PC-3 (cell line): ENCODE data around the gene LIN28B. TPM values are rescaled to one million over a fixed set of nuclear protein-coding genes. Genes with fewer than 3 reads are reported as not detected.

Experiments
- ATAC-seq: fragments of 200-7000 bp; cut with Tn5 transposase; 2 replicates; pipeline ENCODE4 v1.9.1; 2020; ENCODE audit warnings: mild to moderate bottlenecking, moderate library complexity
- BruUV-seq: library from RNA; stranded (reverse); fragments of 400-500 nt; replicated peaks from 2 replicates; lab custom pipeline; 2021; lab: Mats Ljungman, UMichigan
- CTCF ChIA-PET: fragments of 300-600 bp; sonication (Branson Sonifier 250); formaldehyde crosslinking; loops from one replicate; lab custom pipeline; 2022; ENCODE audit warnings: antibody characterized with exemption; lab: Charles Lee
- POLR2A ChIA-PET: fragments of 300-600 bp; sonication (Branson Sonifier 250); formaldehyde crosslinking; loops from one replicate; lab custom pipeline; 2022; ENCODE audit warnings: antibody characterized with exemption; ENCODE audit not compliant: unreplicated experiment; lab: Charles Lee
- DNase-seq: peaks from one replicate; pipeline ENCODE4 v3.0.0-alpha.2; 2015
- H2AFZ ChIP-seq: fragments of 300-600 bp; sonication (generic); 2 replicates; pipeline ENCODE4 v1.6.0; 2016; ENCODE audit warnings: antibody characterized with exemption, low read length
- H3F3A ChIP-seq: fragments of 300-600 bp; sonication (generic); one replicate; pipeline ENCODE4 v1.6.0; 2017; ENCODE audit warnings: antibody characterized with exemption, low read length, control low read depth, mild to moderate bottlenecking; ENCODE audit not compliant: unreplicated experiment
- H3K27ac ChIP-seq: fragments of 300-600 bp; sonication (generic); 2 replicates; pipeline ENCODE4 v1.5.1; 2016; ENCODE audit warnings: mild to moderate bottlenecking, low read length
- H3K27me3 ChIP-seq: fragments of 300-600 bp; sonication (generic); 2 replicates; pipeline ENCODE4 v1.6.1; 2016; ENCODE audit warnings: low read length, mixed read lengths
- H3K36me3 ChIP-seq: fragments of 300-600 bp; sonication (generic); 2 replicates; pipeline ENCODE4 v1.6.1; 2016; ENCODE audit warnings: low read depth, mixed run types, low read length, mixed read lengths
- H3K4me1 ChIP-seq: fragments of 300-600 bp; sonication (generic); 2 replicates; pipeline ENCODE4 v1.5.1; 2016; ENCODE audit warnings: low read length; ENCODE audit not compliant: insufficient read depth
- H3K4me2 ChIP-seq: fragments of 300-600 bp; sonication (generic); 2 replicates; pipeline ENCODE4 v1.6.0; 2016; ENCODE audit warnings: low read length
- H3K4me3 ChIP-seq: fragments of 300-600 bp; sonication (generic); 2 replicates; pipeline ENCODE4 v1.5.1; 2016; ENCODE audit warnings: mild to moderate bottlenecking, low read length, mixed read lengths
- H3K79me2 ChIP-seq: fragments of 300-600 bp; sonication (generic); 2 replicates; pipeline ENCODE4 v1.6.1; 2017; ENCODE audit warnings: low read length, mixed read lengths
- H3K9ac ChIP-seq: fragments of 300-600 bp; sonication (generic); 2 replicates; pipeline ENCODE4 v1.6.0; 2016; ENCODE audit warnings: mild to moderate bottlenecking, low read length
- H3K9me2 ChIP-seq: fragments of 300-600 bp; sonication (generic); replicated peaks from 2 replicates; pipeline ENCODE4 v1.6.1; 2016; ENCODE audit warnings: mixed run types, low read length, mixed read lengths
- H3K9me3 ChIP-seq: fragments of 300-600 bp; sonication (generic); 2 replicates; pipeline ENCODE4 v1.6.1; 2016; ENCODE audit warnings: low read length, mixed read lengths
- H4K20me1 ChIP-seq: fragments of 300-600 bp; sonication (generic); 2 replicates; pipeline ENCODE4 v1.6.1; 2016; ENCODE audit warnings: low read length, mixed read lengths
- EZH2 ChIP-seq: fragments of 300-600 bp; sonication (generic); IDR thresholded peaks from one replicate; pipeline ENCODE4 v1.6.1; 2017; ENCODE audit warnings: antibody characterized with exemption, mild to moderate bottlenecking, low read length; ENCODE audit not compliant: unreplicated experiment
- EZH2phosphoT487 ChIP-seq: fragments of 300-600 bp; sonication (generic); IDR thresholded peaks from 2 replicates; pipeline ENCODE4 v1.6.1; 2018; ENCODE audit warnings: mild to moderate bottlenecking, antibody characterized with exemption, low read length, borderline replicate concordance
- intact Hi-C: fragments of 100-400 bp; cut with micrococcal nuclease; formaldehyde crosslinking; loops from 2 replicates; pipeline ENCODE4 v1.9.0; 2023
- total RNA-seq: library from RNA; depleted of rRNA; stranded (reverse); fragments of >200 nt; gene quantifications from 2 replicates; pipeline ENCODE4 v1.2.3, GENCODE V29; 2014
- TF ChIP-seq, protein P1 (sequence below): fragments of 300-600 bp; sonication (generic); conservative IDR thresholded peaks from 2 replicates; pipeline ENCODE4 v1.5.1; 2017; ENCODE audit warnings: antibody characterized with exemption, low read depth, mild to moderate bottlenecking, low read length

The LIN28B gene
- total RNA-seq, 1 experiment from 2014 or later, result 0.11 TPM

DNA sequence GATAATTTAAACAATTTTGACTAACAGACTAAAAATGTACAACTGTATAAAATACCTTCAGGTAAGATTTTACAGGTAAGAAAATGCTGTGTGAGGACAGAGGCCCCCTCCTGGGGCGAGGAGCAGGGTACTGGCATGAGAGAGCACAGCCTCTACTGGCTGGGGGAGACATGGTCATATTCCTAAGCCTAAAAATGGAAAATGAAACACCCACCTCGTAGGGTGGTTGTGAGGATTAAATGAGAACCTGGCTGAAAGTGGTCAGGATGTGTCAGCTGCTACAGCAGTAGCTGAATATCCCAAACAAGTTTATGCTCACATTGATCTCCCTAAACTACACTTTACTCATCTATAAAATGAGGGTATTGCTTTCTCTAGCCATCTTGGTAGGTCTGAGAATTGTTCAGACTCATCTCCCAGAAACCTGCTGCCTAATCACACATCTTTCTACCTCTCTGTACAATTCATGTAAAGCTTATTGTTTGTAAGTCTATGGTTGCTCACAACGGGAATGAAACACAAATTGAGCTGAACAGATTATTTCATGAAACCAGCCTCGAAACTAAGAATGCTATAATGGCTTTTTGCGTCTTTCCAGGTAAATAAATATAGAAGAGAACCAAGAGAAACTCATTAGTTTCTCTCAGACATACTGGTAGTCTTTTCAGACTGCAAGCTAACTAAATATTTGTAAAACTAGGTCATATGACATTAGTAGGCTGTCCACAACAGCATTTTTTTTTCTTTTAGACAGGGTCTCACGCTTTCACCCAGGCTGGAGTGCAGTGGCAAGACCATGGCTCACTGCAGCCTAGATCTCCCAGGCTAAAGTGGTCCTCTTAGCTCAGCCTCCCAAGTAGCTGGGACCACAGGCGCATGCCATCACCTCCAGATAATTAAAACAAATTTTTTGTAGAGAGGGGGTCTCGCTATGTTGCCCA is 153.3 kb downstream of the LIN28B start:
- Histone ChIP-seq H3K9ac (no peak overlapping the region), H3F3A (no peaks in the 10 kb centered on the region), H3K4me1 (peaks cover 8% of the 10 kb centered on the region; the same call in 1 of the 2 replicates), H4K20me1 (no peaks in the 10 kb centered on the region), H3K79me2 (no peaks in the 10 kb centered on the region), H3K27ac (no peak overlapping the region), H2AFZ (no peak overlapping the region), H3K27me3 (no peaks in the 10 kb centered on the region), H3K36me3 (no peaks in the 10 kb centered on the region), H3K4me2 (no peak overlapping the region), H3K4me3 (no peak overlapping the region), H3K9me3 (no peaks in the 10 kb centered on the region), H3K9me2 (no peaks in the 10 kb centered on the region)
- BruUV-seq, result no TSS peak
- CTCF ChIA-PET, result no interaction called here
- ATAC-seq (no peak), DNase-seq (no peak)
- POLR2A ChIA-PET, result no interaction called here
- intact Hi-C loops, result no loop called here
- TF ChIP-seq, protein P1, sequence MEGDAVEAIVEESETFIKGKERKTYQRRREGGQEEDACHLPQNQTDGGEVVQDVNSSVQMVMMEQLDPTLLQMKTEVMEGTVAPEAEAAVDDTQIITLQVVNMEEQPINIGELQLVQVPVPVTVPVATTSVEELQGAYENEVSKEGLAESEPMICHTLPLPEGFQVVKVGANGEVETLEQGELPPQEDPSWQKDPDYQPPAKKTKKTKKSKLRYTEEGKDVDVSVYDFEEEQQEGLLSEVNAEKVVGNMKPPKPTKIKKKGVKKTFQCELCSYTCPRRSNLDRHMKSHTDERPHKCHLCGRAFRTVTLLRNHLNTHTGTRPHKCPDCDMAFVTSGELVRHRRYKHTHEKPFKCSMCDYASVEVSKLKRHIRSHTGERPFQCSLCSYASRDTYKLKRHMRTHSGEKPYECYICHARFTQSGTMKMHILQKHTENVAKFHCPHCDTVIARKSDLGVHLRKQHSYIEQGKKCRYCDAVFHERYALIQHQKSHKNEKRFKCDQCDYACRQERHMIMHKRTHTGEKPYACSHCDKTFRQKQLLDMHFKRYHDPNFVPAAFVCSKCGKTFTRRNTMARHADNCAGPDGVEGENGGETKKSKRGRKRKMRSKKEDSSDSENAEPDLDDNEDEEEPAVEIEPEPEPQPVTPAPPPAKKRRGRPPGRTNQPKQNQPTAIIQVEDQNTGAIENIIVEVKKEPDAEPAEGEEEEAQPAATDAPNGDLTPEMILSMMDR, result no peak
- TF ChIP-seq EZH2 (no peak), EZH2phosphoT487 (no peak)

DNA sequence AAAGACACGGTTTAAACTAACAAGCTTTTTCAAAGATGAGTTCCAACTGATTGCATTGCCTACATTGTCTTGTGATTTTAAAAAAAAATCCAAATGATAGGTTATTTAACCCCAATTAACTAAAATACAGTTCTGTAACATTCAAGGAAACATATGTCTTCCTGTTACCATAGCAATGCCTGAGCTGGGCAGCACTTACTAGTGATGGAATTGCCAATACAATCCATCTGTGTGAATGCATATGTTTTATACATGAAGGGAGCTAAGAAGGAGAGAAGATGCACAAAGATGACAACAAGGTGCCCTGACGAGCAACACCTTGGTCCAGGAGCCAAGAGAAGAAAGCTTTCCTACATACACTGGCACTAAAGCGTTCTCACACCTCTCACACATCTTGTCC is 154.2 kb downstream of the LIN28B start:
- intact Hi-C loops, result no loop called here
- Histone ChIP-seq H2AFZ (no peak overlapping the region), H3K4me1 (peaks cover 8% of the 10 kb centered on the region; the same call in 1 of the 2 replicates), H3K9ac (no peak overlapping the region), H3F3A (no peaks in the 10 kb centered on the region), H4K20me1 (no peaks in the 10 kb centered on the region), H3K79me2 (no peaks in the 10 kb centered on the region), H3K27me3 (no peaks in the 10 kb centered on the region), H3K9me2 (no peaks in the 10 kb centered on the region), H3K9me3 (no peaks in the 10 kb centered on the region), H3K4me2 (no peak overlapping the region), H3K27ac (no peak overlapping the region), H3K4me3 (no peak overlapping the region), H3K36me3 (no peaks in the 10 kb centered on the region)
- ATAC-seq, result no peak
- BruUV-seq, result no TSS peak
- ChIA-PET POLR2A (no interaction called here), CTCF (no interaction called here)
- DNase-seq, result no peak
- no peak for TF ChIP-seq EZH2
- no peak for TF ChIP-seq EZH2phosphoT487
- TF ChIP-seq, protein P1, result no peak

DNA sequence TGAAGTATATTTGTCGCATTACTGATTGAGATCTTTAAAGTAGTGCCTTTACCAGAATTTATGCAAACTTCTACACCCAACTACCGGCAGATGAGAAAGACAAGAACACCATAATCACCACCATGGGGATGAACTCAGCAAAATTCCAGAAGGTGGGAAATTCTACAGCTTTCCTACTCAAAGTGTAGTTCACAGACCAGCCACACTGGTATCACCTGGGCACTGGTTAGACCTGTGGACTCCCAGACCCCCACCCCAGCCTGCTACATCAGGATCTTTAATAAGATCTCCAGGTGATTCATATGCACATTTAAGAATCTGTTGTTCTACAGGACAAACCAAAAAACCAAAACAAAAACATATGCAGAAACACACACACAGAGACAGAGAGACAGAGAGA is 155.0 kb downstream of the LIN28B start:
- CTCF ChIA-PET, result no interaction called here
- TF ChIP-seq EZH2, result no peak
- TF ChIP-seq, protein P1, result no peak
- TF ChIP-seq EZH2phosphoT487, result no peak
- intact Hi-C loops, result no loop called here
- Histone ChIP-seq H3F3A (no peaks in the 10 kb centered on the region), H3K4me1 (peaks cover 8% of the 10 kb centered on the region; the same call in 1 of the 2 replicates), H3K4me2 (no peak overlapping the region), H3K27ac (no peak overlapping the region), H3K36me3 (no peaks in the 10 kb centered on the region), H3K4me3 (no peak overlapping the region), H3K27me3 (no peaks in the 10 kb centered on the region), H3K9me3 (no peaks in the 10 kb centered on the region), H3K9me2 (no peaks in the 10 kb centered on the region), H2AFZ (no peak overlapping the region), H3K9ac (no peak overlapping the region), H4K20me1 (no peaks in the 10 kb centered on the region), H3K79me2 (no peaks in the 10 kb centered on the region)
- no peak for DNase-seq
- BruUV-seq, result no TSS peak
- POLR2A ChIA-PET, result no interaction called here
- no peak for ATAC-seq
